B cell (primary cell): ENCODE results near the gene GPR108. TPM values are rescaled to one million over a fixed set of nuclear protein-coding genes. Genes with fewer than 3 reads are reported as not detected.
"Not testable (repeated sequence)": the region's sequence is repeated elsewhere in the genome, so short reads cannot be mapped to it uniquely, and the experiment has no call there.

ENCODE experiments used
- ATAC-seq: fragments of 200-7000 bp; cut with Tn5 transposase; one replicate; pipeline ENCODE4 v1.10.0; 2021; ENCODE audit warnings: low read depth, mild to moderate bottlenecking, moderate number of reproducible peaks, moderate library complexity
- CTCF ChIA-PET: fragments of 350-600 bp; sonication (Branson Sonifier 250); formaldehyde crosslinking; loops from one replicate; lab custom pipeline; 2021; ENCODE audit warnings: antibody characterized with exemption, inconsistent platforms; lab: Charles Lee
- POLR2A ChIA-PET: fragments of 350-600 bp; sonication (Branson Sonifier 250); formaldehyde crosslinking; loops from one replicate; lab custom pipeline; 2021; ENCODE audit warnings: antibody characterized with exemption; lab: Charles Lee
- DNase-seq: peaks from one replicate; pipeline ENCODE4 v3.0.0; 2013
- H2AFZ ChIP-seq: 2 replicates; pipeline ENCODE4 v1.6.1; 2012; ENCODE audit warnings: mild to moderate bottlenecking, low read depth, low read length; ENCODE audit not compliant: insufficient read depth, poor library complexity, severe bottlenecking
- H3K27ac ChIP-seq, 2 donors: 1 replicate in 1 of 2; 2 replicates in 1 of 2; pipeline ENCODE4 v1.5.1; 2012 to 2013; ENCODE audit warnings: low read length in 2 of 2, mild to moderate bottlenecking in 2 of 2, moderate library complexity in 1 of 2
- H3K27me3 ChIP-seq, 4 experiments: fragments of 200-600 bp in 1 of 4; sonication (generic) in 1 of 4; replicated peaks in 1 of 4; 1 replicate in 2 of 4; 2 replicates in 2 of 4; pipeline versions ENCODE4 v1.6.1 to v1.7.0; 2013 to 2016; ENCODE audit warnings: low read length in 3 of 4, mild to moderate bottlenecking in 2 of 4, mixed read lengths in 1 of 4, moderate library complexity in 1 of 4; ENCODE audit not compliant: insufficient read depth in 4 of 4, control insufficient read depth in 3 of 4; ENCODE audit errors: control extremely low read depth in 1 of 4
- H3K36me3 ChIP-seq, 2 experiments: replicated peaks in 1 of 2; 1 replicate in 1 of 2; 2 replicates in 1 of 2; pipeline versions ENCODE4 v1.6.1 to v1.7.1; 2013; ENCODE audit warnings: low read length in 1 of 2; ENCODE audit not compliant: insufficient read depth in 2 of 2, control insufficient read depth in 1 of 2; ENCODE audit errors: control extremely low read depth in 1 of 2, extremely low read depth in 1 of 2
- H3K4me1 ChIP-seq, 2 donors: fragments of 200-600 bp in 1 of 2; sonication (generic) in 1 of 2; 1 replicate in 1 of 2; 2 replicates in 1 of 2; pipeline versions ENCODE4 v1.5.1 to v1.6.1; 2013 to 2017; ENCODE audit warnings: low read length in 2 of 2; ENCODE audit not compliant: control insufficient read depth in 2 of 2, insufficient read depth in 2 of 2
- H3K4me2 ChIP-seq: replicated peaks from 2 replicates; pipeline ENCODE3; 2012; ENCODE audit warnings: mild to moderate bottlenecking, low read depth, low read length; ENCODE audit not compliant: poor library complexity, severe bottlenecking
- H3K4me3 ChIP-seq, 5 experiments: fragments of 200-600 bp in 1 of 5; sonication (generic) in 1 of 5; 1 replicate in 3 of 5; 2 replicates in 2 of 5; pipeline versions ENCODE4 v1.5.1 to v1.7.0; 2011 to 2016; ENCODE audit warnings: low read length in 4 of 5, mild to moderate bottlenecking in 4 of 5, low read depth in 2 of 5, control low read depth in 1 of 5, moderate library complexity in 1 of 5; ENCODE audit not compliant: insufficient read depth in 1 of 5; ENCODE audit errors: control extremely low read depth in 1 of 5, extremely low read depth in 1 of 5
- H3K79me2 ChIP-seq: fragments of 200-600 bp; sonication (generic); one replicate; pipeline ENCODE4 v1.6.0; 2016; ENCODE audit warnings: low read length; ENCODE audit not compliant: control insufficient read depth, insufficient read depth
- H3K9ac ChIP-seq: fragments of 200-600 bp; sonication (generic); 2 replicates; pipeline ENCODE4 v1.6.1; 2017; ENCODE audit warnings: mild to moderate bottlenecking, low read length, moderate library complexity
- H3K9me3 ChIP-seq, 3 donors: one replicate each; pipeline versions ENCODE4 v1.6.1 to v1.7.1; 2013; ENCODE audit warnings: low read length in 2 of 3; ENCODE audit not compliant: control insufficient read depth in 2 of 3, insufficient read depth in 1 of 3; ENCODE audit errors: control extremely low read depth in 1 of 3
- H4K20me1 ChIP-seq: 2 replicates; pipeline ENCODE4 v1.6.0; 2012; ENCODE audit warnings: mild to moderate bottlenecking, low read length; ENCODE audit not compliant: insufficient read depth, control insufficient read depth, poor library complexity, severe bottlenecking
- H3K27ac Mint-ChIP-seq: one replicate; pipeline ENCODE4 v1.8.0; 2021; ENCODE audit warnings: mixed read lengths
- H3K27me3 Mint-ChIP-seq: one replicate; pipeline ENCODE4 v1.8.0; 2021; ENCODE audit warnings: mixed read lengths
- H3K4me1 Mint-ChIP-seq: one replicate; pipeline ENCODE4 v1.8.0; 2021; ENCODE audit warnings: mixed read lengths
- H3K4me3 Mint-ChIP-seq: one replicate; pipeline ENCODE4 v1.8.0; 2021; ENCODE audit warnings: mixed read lengths
- H3K9me3 Mint-ChIP-seq: one replicate; pipeline ENCODE4 v1.8.0; 2022; ENCODE audit warnings: mixed read lengths; ENCODE audit not compliant: insufficient read depth
- CTCF ChIP-seq: fragments of 200-600 bp; IDR thresholded peaks from one replicate; pipeline ENCODE4 v1.8.0; 2022; ENCODE audit warnings: antibody characterized with exemption, mild to moderate bottlenecking
- EZH2 ChIP-seq: IDR thresholded peaks from 2 replicates; pipeline ENCODE4 v1.6.1; 2012; ENCODE audit warnings: borderline replicate concordance, low read depth, mild to moderate bottlenecking, moderate library complexity, low read length; ENCODE audit not compliant: insufficient read depth, poor library complexity, severe bottlenecking
- WGBS: methylation state at CpG from one replicate; pipeline ENCODE4 v1.1.5; 2013; ENCODE audit warnings: missing lambda C conversion rate; ENCODE audit not compliant: insufficient coverage; 5-methylcytosine and 5-hydroxymethylcytosine counted together
- intact Hi-C: fragments of 100-400 bp; cut with micrococcal nuclease; formaldehyde crosslinking; loops from one replicate; pipeline ENCODE4 v1.10.0; 2022
- polyA plus RNA-seq: library from polyadenylated mRNA; depleted of rRNA; stranded (reverse); fragments of >200 nt; gene quantifications from 2 replicates; pipeline ENCODE4 v1.2.3, GENCODE V29; 2012
- total RNA-seq, 2 donors: library from RNA; stranded (reverse); fragments of 120-200 nt in 1 of 2; gene quantifications; 1 replicate in 1 of 2; 2 replicates in 1 of 2; pipeline versions ENCODE4 v1.2.3 to v1.2.4, GENCODE V29; 2013 to 2022

The GPR108 gene
- total and polyA plus RNA-seq, 2 donors (not counting 1 experiment from before 2014, with no cell fraction given), result 79.0 to 82.5 TPM

- DNase-seq (peak; percentile 94), ATAC-seq (peak; percentile 55)
- intact Hi-C loops, result loop anchor here (1.0 to 10.0 kb wide), 5 partner anchors 19 to 573 kb away; partner anchors contain the start of genes ARHGEF18 and TRIP10
- H3K27me3 ChIP-seq, result no peaks in the 10 kb centered on the region
- no peaks in the 10 kb centered on the region for H3K9me3 Mint-ChIP-seq
- H3K4me2 ChIP-seq, result peak within 1 kb of the TSS; percentile 89
- peak within 1 kb of the TSS; percentile 59 for H2AFZ ChIP-seq
- peak within 1 kb of the TSS; percentile 94 for H3K9ac ChIP-seq
- no peaks in the 10 kb centered on the region for H3K27me3 Mint-ChIP-seq
- H3K9me3 ChIP-seq, result no peaks in the 10 kb centered on the region
- POLR2A ChIA-PET, result interaction anchor here (0.6 to 4.4 kb wide), 9 partner anchors 15 to 347 kb away, joined by 3 to 73 read pairs (median 6); partner anchors contain the start of genes GPR108 and TRIP10
- peaks cover 54% of the 10 kb centered on the region for H3K79me2 ChIP-seq
- peaks cover 40% of the 10 kb centered on the region for H4K20me1 ChIP-seq
- H3K27ac ChIP-seq, result peak within 1 kb of the TSS; percentile 59 to 92
- CTCF ChIA-PET, result interaction anchor here (0.7 to 5.2 kb wide), 14 partner anchors 9 to 554 kb away, joined by 3 to 57 read pairs (median 6); partner anchors contain the start of genes GPR108 and TRIP10
- TF ChIP-seq CTCF (peak; percentile 57), EZH2 (no peak)
- H3K4me3 ChIP-seq, result peak within 1 kb of the TSS; percentile 94 to 100 (median 95)
- H3K4me3 Mint-ChIP-seq, result peak within 1 kb of the TSS; percentile 96
- H3K27ac Mint-ChIP-seq, result peak within 1 kb of the TSS; percentile 95
- peaks cover 30 to 50% of the 10 kb centered on the region in 2 donors for H3K4me1 ChIP-seq
- H3K36me3 ChIP-seq, result peaks cover 1 to 24% of the 10 kb centered on the region in 2 experiments
- peaks cover 55% of the 10 kb centered on the region for H3K4me1 Mint-ChIP-seq
- 14% methylated on average over 20 of the region's 25 CpGs for WGBS
Observed at GRCh38 chr19:6772028-6772865, 34.9 kb upstream of the GPR108 start, which contains the start of gene VAV1. Gene VAV1, plus strand, starts transcription at chr19:6772708. Its CDS starts 100 bp downstream, at chr19:6772808.

GRCh38 chr19:6771648-6772027 is 34.3 kb upstream of the GPR108 start:
- CTCF ChIA-PET, result interaction anchor here (0.7 to 5.2 kb wide), 12 partner anchors 10 to 1028 kb away, joined by 3 to 57 read pairs (median 6); partner anchors contain the start of genes GPR108 and TRIP10
- not testable (repeated sequence) for DNase-seq, H2AFZ ChIP-seq, H3K9me3 ChIP-seq, H3K27me3 ChIP-seq, H3K9me3 Mint-ChIP-seq, H3K27me3 Mint-ChIP-seq, H3K4me3 ChIP-seq, H3K9ac ChIP-seq, ATAC-seq
- Histone ChIP-seq H4K20me1 (peaks cover 34% of the 10 kb centered on the region), H3K36me3 (peaks cover 1 to 18% of the 10 kb centered on the region in 2 experiments), H3K27ac (peak overlapping the region; percentile 59 to 92), H3K4me2 (peak overlapping the region; percentile 89), H3K79me2 (peaks cover 50% of the 10 kb centered on the region), H3K4me1 (peaks cover 29 to 53% of the 10 kb centered on the region in 2 donors)
- Mint-ChIP-seq H3K27ac (peak overlapping the region; percentile 95), H3K4me3 (peak overlapping the region; percentile 96), H3K4me1 (peaks cover 55% of the 10 kb centered on the region)
- POLR2A ChIA-PET, result interaction anchor here (0.7 to 4.4 kb wide), 5 partner anchors 14 to 346 kb away, joined by 3 to 73 read pairs (median 12); partner anchors contain the start of genes GPR108 and TRIP10
- intact Hi-C loops, result loop anchor here (1.0 to 10.0 kb wide), 5 partner anchors 18 to 573 kb away; partner anchors contain the start of genes ARHGEF18 and TRIP10
- 92% methylated on average over 6 of the region's 7 CpGs for WGBS
